Mammary microvascular endothelial cell (primary cell): ENCODE measurements around the gene ENOSF1. TPM values are rescaled to one million over a fixed set of nuclear protein-coding genes. Genes with fewer than 3 reads are reported as not detected.

Experiments used
- total RNA-seq: library from RNA; depleted of rRNA; stranded (reverse); fragments of >200 nt; gene quantifications from 2 replicates; pipeline ENCODE4 v1.2.3, GENCODE V29; 2015

Gene ENOSF1
- 18.6 and 19.4 TPM in 2 replicates for total RNA-seq

GRCh38 chr18:712401-713134 lies at the start of gene ENOSF1:
Gene ENOSF1 (minus strand): TSS chr18:712630. CDS start chr18:712587, 43 bp downstream.

GRCh38 chr18:657311-658000 lies 55.0 kb downstream of the ENOSF1 start, which contains the start of gene TYMS:
Gene TYMS (plus strand): TSS chr18:657653. CDS start chr18:657743, 90 bp downstream.

Other genes starting within 250 kb of the ENOSF1 start
- 1.7 TPM in 2 replicates for gene COLEC12, start 211.9 kb downstream of the ENOSF1 start, total RNA-seq
- not detected in 2 replicates for gene CETN1, start 132.2 kb downstream of the ENOSF1 start, total RNA-seq
- gene CLUL1, start 115.6 kb downstream of the ENOSF1 start, total RNA-seq = not detected in 2 replicates
- gene TYMS, start 55.0 kb downstream of the ENOSF1 start, total RNA-seq = 86.5 and 95.8 TPM in 2 replicates
- gene YES1, start 99.6 kb upstream of the ENOSF1 start, total RNA-seq = 210 and 227 TPM in 2 replicates
- gene ADCYAP1, start 192.2 kb upstream of the ENOSF1 start, total RNA-seq = 0.10 and 0.33 TPM in 2 replicates